Measurements from ENCODE around the gene RGS17.

- TF ChIP-seq CTCF (conservative IDR thresholded peaks at IDR 0.05; ENCODE audit: low read length) = no peak
- no peak for TF ChIP-seq EZH2phosphoT487 (IDR thresholded peaks at IDR 0.05; ENCODE audit: borderline replicate concordance)
These were observed 42.3 kb downstream of the RGS17 start for GRCh38 chr6:153088796-153089195.
